PFSK-1 (cell line): ENCODE results near the gene MBNL2.

Experiments used
- FOXP2 ChIP-seq: optimal IDR thresholded peaks from 2 replicates; pipeline ENCODE3; 2011; ENCODE audit warnings: borderline replicate concordance, control low read depth, inconsistent platforms; ENCODE audit not compliant: insufficient read depth; ENCODE audit errors: extremely low read length, extremely low read depth
- POLR2AphosphoS5 ChIP-seq: IDR thresholded peaks from 2 replicates; pipeline ENCODE4 v1.6.1; 2012; ENCODE audit warnings: low read depth, mild to moderate bottlenecking, control low read depth, low read length, moderate library complexity
- REST ChIP-seq, 2 experiments: IDR thresholded peaks; 2 replicates each; pipeline versions ENCODE4 v1.6.1 to v1.8.0; 2011 to 2012; ENCODE audit warnings: low read depth in 2 of 2, low read length in 2 of 2, control low read depth in 1 of 2, inconsistent platforms in 1 of 2, mild to moderate bottlenecking in 1 of 2, moderate library complexity in 1 of 2; ENCODE audit not compliant: insufficient read depth in 1 of 2

- no peak for TF ChIP-seq REST (IDR thresholded peaks at IDR 0.05; ENCODE audit: insufficient read depth in 1 of 2, low read depth in 2 of 2, low read length in 2 of 2)
- no peak for TF ChIP-seq POLR2AphosphoS5
- no peak for TF ChIP-seq FOXP2
Measured at GRCh38 chr13:97243915-97244781, 22.0 kb downstream of the MBNL2 start.
